22Rv1 (cell line): Measurements from ENCODE around the gene MSLN.
A peak's percentile ranks its signal among the peaks of the same experiment; 100 is the strongest.

Experiments used
- H3K27ac ChIP-seq: fragments of 450-650 bp; 2 replicates; pipeline ENCODE4 v1.5.1; 2017
- CTCF ChIP-seq: fragments of 450-650 bp; IDR thresholded peaks from 2 replicates; pipeline ENCODE4 v1.5.1; 2017; ENCODE audit warnings: mild to moderate bottlenecking
- ZFX ChIP-seq: fragments of 450-650 bp; IDR thresholded peaks from 2 replicates; pipeline ENCODE4 v1.6.1; 2017; ENCODE audit warnings: antibody characterized with exemption, borderline replicate concordance

Gene MSLN

DNA sequence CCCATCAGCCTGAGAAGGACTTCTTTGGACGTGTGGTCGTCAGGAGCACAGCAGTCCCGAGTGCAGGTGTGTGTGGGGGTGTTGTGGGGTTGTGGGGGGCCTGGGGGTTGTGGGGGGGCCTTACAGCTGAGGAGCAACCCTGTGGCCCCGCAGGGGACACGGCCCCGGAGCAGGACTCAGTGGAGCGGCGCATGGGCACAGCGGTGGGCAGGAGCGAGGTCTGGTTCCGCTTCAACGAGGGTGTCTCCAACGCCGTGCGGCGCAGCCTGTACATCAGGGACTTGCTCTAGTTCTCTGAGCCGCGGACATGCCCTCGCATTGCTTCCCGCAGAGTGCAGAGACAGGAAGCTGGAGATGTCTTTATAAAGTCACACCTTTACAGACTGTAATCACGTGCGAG, 37.2 kb downstream of the MSLN start:
- TF ChIP-seq CTCF = no peak
- TF ChIP-seq ZFX = no peak
- 0 out of 2 replicates have a peak overlapping the region, but pooled peaks have one; percentile 75 for H3K27ac ChIP-seq

GRCh38 chr16:798666-799065, 38.1 kb downstream of the MSLN start:
- TF ChIP-seq ZFX (no peak), CTCF (no peak)
- H3K27ac ChIP-seq = no peak overlapping the region

- TF ChIP-seq CTCF = no peak
- no peak for TF ChIP-seq ZFX
- H3K27ac ChIP-seq = no peak overlapping the region
Measured at GRCh38 chr16:799111-799947, 38.8 kb downstream of the MSLN start.

- no peak for TF ChIP-seq ZFX
- TF ChIP-seq CTCF = no peak
- peak within 1 kb of the TSS; percentile 48 for H3K27ac ChIP-seq
Measured at GRCh38 chr16:799948-800833, 39.7 kb downstream of the MSLN start, which contains the start of gene GNG13. Gene GNG13 (minus strand): TSS chr16:800734. CDS start chr16:799077, 1,657 bp downstream.

DNA sequence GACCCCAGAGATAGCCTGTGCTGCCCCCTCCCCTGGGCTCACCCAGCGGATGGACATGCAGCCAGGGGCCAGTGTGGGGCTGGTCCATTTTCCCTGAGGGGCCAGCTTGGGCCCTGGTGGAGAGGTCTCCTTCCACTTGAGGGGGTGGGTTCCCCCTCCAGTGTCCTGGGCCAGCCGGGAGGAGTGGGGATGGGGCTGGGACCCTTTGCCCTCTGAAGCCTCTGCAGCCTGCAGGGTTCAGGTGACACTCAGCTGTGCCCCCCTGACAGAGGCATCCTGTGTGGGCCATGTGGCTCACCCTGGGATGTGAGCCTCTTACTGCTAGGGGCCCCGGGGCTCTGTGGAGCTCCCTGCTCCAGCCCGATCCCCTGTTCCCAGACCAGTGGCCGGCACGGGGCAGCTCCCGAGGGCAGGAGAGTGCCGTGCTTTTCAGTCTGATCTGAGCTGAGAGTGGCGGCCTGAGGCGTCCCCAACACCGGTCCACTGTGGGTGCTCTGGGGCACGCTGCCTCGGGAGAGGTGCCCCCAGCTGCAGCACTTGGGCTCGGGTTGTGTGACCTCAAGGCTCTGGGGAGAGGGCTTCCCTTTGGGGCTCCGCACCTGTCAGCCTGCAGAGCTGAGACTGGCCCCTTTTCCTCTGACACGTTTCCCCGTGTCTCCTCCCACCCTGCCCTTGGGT, 40.4 kb downstream of the MSLN start:
- no peak for TF ChIP-seq ZFX
- TF ChIP-seq CTCF = no peak
- H3K27ac ChIP-seq = peak overlapping the region; percentile 48

DNA sequence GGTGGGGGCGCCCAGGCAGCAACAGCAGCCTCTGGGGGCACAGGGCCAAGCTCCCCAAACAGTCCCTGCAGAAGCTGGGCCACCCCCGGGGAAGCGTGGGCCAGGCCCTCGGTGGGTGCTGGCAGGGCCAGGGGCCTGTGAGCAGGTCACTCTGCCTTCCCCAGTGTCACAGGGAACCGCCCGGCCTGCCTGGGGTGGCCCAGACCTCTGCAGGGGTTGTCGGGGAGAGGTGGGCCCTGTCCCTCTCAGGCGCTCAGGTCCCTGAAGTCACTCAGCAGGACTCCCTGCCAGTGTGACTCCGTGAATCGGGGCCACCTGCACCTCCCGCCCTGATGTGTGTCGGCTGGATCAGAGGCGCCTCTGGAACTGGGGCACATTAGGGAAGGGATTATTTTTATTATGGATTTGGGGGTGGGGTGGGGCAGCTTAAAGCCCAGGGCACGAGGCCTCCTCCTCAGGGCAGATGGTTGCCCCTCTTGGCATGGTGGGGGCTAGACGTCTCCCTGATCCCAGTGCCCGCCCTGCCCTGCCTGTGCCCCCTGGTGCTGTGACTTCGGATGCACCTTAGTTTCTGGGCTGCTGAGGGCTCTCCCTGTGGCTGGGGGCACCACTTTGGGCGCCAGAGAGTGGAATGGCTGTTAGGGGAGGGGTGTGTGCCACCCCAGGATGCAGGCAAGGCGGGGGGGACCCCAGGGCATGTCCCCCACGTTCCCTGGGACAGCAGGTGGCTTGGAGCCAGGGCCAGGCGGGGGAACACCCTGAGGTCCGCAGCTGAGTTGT, 41.2 kb downstream of the MSLN start:
- TF ChIP-seq CTCF = no peak
- TF ChIP-seq ZFX = no peak
- H3K27ac ChIP-seq = no peak overlapping the region
